Measurements from ENCODE around the gene GLCCI1. TPM values are rescaled to one million over a fixed set of nuclear protein-coding genes. Genes with fewer than 3 reads are reported as not detected.

GLCCI1 gene
- total and polyA plus RNA-seq, 5 donors = 2.0 to 8.3 (median 6.4) TPM

DNA sequence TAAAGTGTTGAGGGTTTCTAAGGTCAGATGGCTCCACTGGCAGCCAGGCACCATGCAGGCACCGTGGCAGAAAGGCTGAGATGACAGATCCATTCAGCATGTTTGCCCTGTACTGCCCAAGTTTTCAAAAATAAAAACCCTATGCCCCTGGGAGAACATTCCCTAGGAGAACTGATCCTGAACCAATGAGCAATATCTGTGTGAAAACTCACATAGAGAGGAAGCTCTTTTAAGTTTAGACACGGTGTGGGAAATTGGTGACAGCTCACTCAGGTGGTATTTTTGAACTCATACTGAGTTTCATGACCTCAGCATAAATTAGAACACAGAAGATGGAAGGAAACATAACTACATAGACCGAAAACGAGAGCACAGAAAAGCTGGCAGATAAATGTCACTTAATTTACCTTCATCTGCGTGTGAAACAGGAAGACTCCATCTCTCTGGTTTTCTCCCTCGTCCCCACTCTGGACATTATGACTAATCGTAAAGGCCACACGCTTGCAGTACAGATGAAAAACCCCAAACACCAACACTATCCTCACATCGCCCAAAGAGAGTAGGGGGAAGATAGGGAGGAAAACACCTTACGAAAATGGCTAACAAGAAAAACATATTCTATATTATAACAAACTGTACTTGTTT is 165.6 kb downstream of the GLCCI1 start:
- no peaks in the 10 kb centered on the region for H3K9me3 ChIP-seq (ENCODE audit: control insufficient read depth, low read length)
- WGBS = 76% methylated on average over 10 of the region's 10 CpGs
- ATAC-seq = no peak
- H3K4me1 ChIP-seq (ENCODE audit: control insufficient read depth, insufficient read depth, low read length) = no peaks in the 10 kb centered on the region
- no peak overlapping the region for H3K4me3 ChIP-seq (ENCODE audit: low read length)
- H3K27me3 ChIP-seq (ENCODE audit: control insufficient read depth, insufficient read depth) = no peaks in the 10 kb centered on the region
- intact Hi-C loops (cut with DNase I) = no loop called here
- H3K27ac ChIP-seq (ENCODE audit: low read length) = no peak overlapping the region
- DNase-seq = no peak

DNA sequence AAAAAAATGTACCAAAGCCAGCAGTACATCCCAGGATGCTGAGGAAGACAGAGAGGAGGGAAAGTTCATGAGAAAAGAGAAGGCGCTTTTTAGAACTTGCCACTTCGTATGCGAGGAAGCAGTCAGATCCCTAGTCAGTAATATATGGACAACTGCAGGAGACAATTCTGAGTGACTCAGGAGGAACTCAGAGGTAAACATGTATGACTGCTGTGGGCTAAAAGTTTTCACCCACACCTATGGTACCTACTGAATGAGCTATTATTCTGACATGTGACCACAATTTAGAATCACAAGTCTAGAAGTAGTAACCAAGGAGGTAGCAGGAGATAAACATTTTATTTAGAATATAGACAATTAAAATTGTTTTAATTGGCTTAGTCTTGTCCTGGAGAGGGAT is 166.8 kb downstream of the GLCCI1 start:
- WGBS = 96% methylated on average over 3 of the region's 3 CpGs
- no peak overlapping the region for H3K27ac ChIP-seq (ENCODE audit: low read length)
- no peaks in the 10 kb centered on the region for H3K27me3 ChIP-seq (ENCODE audit: control insufficient read depth, insufficient read depth)
- H3K4me1 ChIP-seq (ENCODE audit: control insufficient read depth, insufficient read depth, low read length) = no peaks in the 10 kb centered on the region
- H3K9me3 ChIP-seq (ENCODE audit: control insufficient read depth, low read length) = no peaks in the 10 kb centered on the region
- DNase-seq (no peak), ATAC-seq (no peak)
- intact Hi-C loops (cut with DNase I) = no loop called here
- H3K4me3 ChIP-seq (ENCODE audit: low read length) = no peak overlapping the region

DNA sequence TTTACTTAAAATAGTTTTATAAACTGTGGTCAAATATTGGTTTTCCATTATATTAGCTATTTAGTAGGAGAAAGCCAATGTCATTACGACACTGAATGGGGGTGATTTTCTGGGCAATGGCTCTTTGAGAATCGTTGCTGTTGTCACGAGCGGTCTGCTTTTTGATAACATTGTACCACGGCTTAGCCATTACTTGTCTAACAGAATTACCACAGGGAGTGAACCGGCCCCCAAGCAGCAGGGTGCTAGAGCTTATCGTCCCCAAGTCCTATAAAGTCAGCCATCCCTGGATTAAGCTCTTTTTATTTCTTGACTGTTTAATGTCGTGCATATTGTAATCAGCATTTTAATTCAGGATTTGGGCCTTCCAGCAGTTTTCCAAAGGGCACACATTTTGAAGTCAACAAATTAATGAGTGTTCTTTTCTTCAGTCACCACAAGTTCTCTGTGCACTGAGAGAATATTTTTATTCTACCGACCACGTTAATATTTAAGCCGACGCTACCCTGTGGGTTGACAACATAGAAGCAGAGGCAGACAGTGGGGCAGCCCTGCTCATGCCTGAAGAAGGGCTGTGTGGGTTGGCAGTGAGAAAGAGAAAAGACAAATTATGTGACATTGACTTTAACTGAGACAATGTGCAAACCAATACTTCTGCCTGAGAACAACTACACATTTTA is 167.6 kb downstream of the GLCCI1 start:
- ATAC-seq (no peak), DNase-seq (no peak)
- Histone ChIP-seq H3K27ac (ENCODE audit: low read length) (no peak overlapping the region), H3K4me1 (ENCODE audit: control insufficient read depth, insufficient read depth, low read length) (no peaks in the 10 kb centered on the region), H3K9me3 (ENCODE audit: control insufficient read depth, low read length) (no peaks in the 10 kb centered on the region), H3K27me3 (ENCODE audit: control insufficient read depth, insufficient read depth) (no peaks in the 10 kb centered on the region), H3K4me3 (ENCODE audit: low read length) (no peak overlapping the region)
- intact Hi-C loops (cut with DNase I) = no loop called here
- 92% methylated on average over 12 of the region's 12 CpGs for WGBS

Measured in right cardiac atrium (tissue), 5 donors.